DND-41 (cell line): ENCODE measurements around the gene NOC4L.

Source experiments
- EZH2 ChIP-seq: IDR thresholded peaks from 3 replicates; pipeline ENCODE4 v1.6.1; 2012; ENCODE audit warnings: borderline replicate concordance, low read depth, mild to moderate bottlenecking, moderate library complexity, low read length, inconsistent platforms; ENCODE audit not compliant: severe bottlenecking
- TF ChIP-seq, protein P1 (sequence below): IDR thresholded peaks from 2 replicates; pipeline ENCODE4 v1.5.1; 2012; ENCODE audit warnings: borderline replicate concordance, low read length, moderate library complexity, mild to moderate bottlenecking; ENCODE audit not compliant: poor library complexity, severe bottlenecking; ENCODE audit errors: extremely low read depth

DNA sequence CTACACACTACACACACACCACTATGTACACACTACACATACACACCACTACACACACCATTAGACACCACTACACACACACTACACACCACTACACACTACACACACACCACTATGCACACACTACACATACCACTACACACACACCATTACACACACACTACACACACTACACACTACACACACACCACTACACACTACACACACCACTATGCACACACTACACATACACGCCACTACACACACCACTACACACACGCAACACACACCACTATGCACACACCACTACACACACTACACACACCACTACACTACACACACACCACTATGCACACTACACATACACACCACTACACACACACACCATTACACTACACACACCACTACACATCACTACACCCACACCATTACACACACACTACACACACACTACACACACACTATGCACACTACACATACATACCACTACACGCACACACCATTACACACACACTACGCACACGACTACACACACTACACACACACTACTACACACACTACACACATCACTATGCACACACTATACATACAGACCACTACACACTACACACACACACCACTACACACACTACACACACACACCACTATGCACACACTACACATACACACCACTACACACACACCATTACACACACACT lies 13.6 kb downstream of the NOC4L start:
- TF ChIP-seq, protein P1, sequence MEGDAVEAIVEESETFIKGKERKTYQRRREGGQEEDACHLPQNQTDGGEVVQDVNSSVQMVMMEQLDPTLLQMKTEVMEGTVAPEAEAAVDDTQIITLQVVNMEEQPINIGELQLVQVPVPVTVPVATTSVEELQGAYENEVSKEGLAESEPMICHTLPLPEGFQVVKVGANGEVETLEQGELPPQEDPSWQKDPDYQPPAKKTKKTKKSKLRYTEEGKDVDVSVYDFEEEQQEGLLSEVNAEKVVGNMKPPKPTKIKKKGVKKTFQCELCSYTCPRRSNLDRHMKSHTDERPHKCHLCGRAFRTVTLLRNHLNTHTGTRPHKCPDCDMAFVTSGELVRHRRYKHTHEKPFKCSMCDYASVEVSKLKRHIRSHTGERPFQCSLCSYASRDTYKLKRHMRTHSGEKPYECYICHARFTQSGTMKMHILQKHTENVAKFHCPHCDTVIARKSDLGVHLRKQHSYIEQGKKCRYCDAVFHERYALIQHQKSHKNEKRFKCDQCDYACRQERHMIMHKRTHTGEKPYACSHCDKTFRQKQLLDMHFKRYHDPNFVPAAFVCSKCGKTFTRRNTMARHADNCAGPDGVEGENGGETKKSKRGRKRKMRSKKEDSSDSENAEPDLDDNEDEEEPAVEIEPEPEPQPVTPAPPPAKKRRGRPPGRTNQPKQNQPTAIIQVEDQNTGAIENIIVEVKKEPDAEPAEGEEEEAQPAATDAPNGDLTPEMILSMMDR, result no peak
- no peak for TF ChIP-seq EZH2
